H1 (cell line): ENCODE data around the gene LBP. TPM values are rescaled to one million over a fixed set of nuclear protein-coding genes. Genes with fewer than 3 reads are reported as not detected.

Experiments
- MAFK ChIP-seq: IDR thresholded peaks from 2 replicates; pipeline ENCODE4 v1.6.1; 2012; ENCODE audit warnings: low read depth, mild to moderate bottlenecking, improper control_type of control experiment, low read length
- RFX5 ChIP-seq: IDR thresholded peaks from 2 replicates; pipeline ENCODE4 v1.6.1; 2011; ENCODE audit warnings: low read depth, low read length, improper control_type of control experiment, borderline replicate concordance
- TCF12 ChIP-seq: IDR thresholded peaks from 2 replicates; pipeline ENCODE4 v1.6.1; 2011; ENCODE audit warnings: low read depth, mild to moderate bottlenecking, low read length
- polyA plus RNA-seq, 7 experiments: library from polyadenylated mRNA; depleted of rRNA in 3 of 7; stranded (reverse) in 5 of 7; unstranded in 2 of 7; fragments of >200 nt in 5 of 7; fragments of 200-250 nt in 2 of 7; gene quantifications; 1 replicate in 5 of 7; 2 replicates in 1 of 7; 4 replicates in 1 of 7; pipeline versions ENCODE4 v1.2.1 to v1.2.3, GENCODE V29; 2011 to 2013; ENCODE audit warnings: missing spikeins in 2 of 7, mixed read lengths in 2 of 7
- total RNA-seq: library from RNA; stranded (reverse); fragmentation: NEBNext Ultra II Directional; extraction: Animal tissue kit (Norgen Biotek cat#: 25700); gene quantifications from 2 replicates; pipeline ENCODE4 v1.2.1, GENCODE V29; 2021

Gene LBP
- total and polyA plus RNA-seq, 2 of the 8 experiments (the other 6 are each of a cell fraction or from before 2014, with no cell fraction given): 0.60 to 0.63 TPM

- TF ChIP-seq RFX5 (no peak), MAFK (no peak), TCF12 (no peak)
Observed at GRCh38 chr20:38373898-38374297, 27.6 kb downstream of the LBP start (continued).
